HL-60 (cell line): Measurements from ENCODE around the gene ASB13.

Experiments used
- DNase-seq, 2 experiments: peaks; one replicate each; pipeline ENCODE4 v3.0.0-alpha.2; 2010 to 2020; ENCODE audit warnings: low read depth in 1 of 2, low spot score in 1 of 2
- H3K27ac ChIP-seq: fragments of 250-450 bp; sonication (Bioruptor Pico); replicated peaks from 2 replicates; pipeline ENCODE4 v1.5.1; 2020; ENCODE audit warnings: mild to moderate bottlenecking, moderate library complexity
- H3K27me3 ChIP-seq: fragments of 250-450 bp; sonication (Bioruptor Pico); 2 replicates; pipeline ENCODE4 v1.5.1; 2021; ENCODE audit warnings: mild to moderate bottlenecking, moderate library complexity; ENCODE audit not compliant: insufficient read depth, poor library complexity, severe bottlenecking
- H3K4me3 ChIP-seq: replicated peaks from 2 replicates; pipeline ENCODE4 v1.5.1; 2011; ENCODE audit warnings: mild to moderate bottlenecking, control low read depth, low read length; ENCODE audit not compliant: insufficient read depth
- GABPA ChIP-seq: IDR thresholded peaks from 2 replicates; pipeline ENCODE4 v1.6.1; 2012; ENCODE audit warnings: low read depth
- POLR2AphosphoS5 ChIP-seq: IDR thresholded peaks from 2 replicates; pipeline ENCODE4 v1.6.1; 2012; ENCODE audit warnings: low read depth
- SPI1 ChIP-seq: IDR thresholded peaks from 2 replicates; pipeline ENCODE4 v1.6.1; 2012; ENCODE audit warnings: low read depth, mild to moderate bottlenecking, borderline replicate concordance
- TF ChIP-seq, protein P1 (sequence below): IDR thresholded peaks from 2 replicates; pipeline ENCODE4 v1.6.1; 2012; ENCODE audit warnings: low read depth; ENCODE audit not compliant: insufficient replicate concordance
- TF ChIP-seq, protein P2 (sequence below): IDR thresholded peaks from one replicate; pipeline ENCODE4 v1.5.1; 2011; ENCODE audit warnings: low read length, control low read depth, inconsistent platforms; ENCODE audit not compliant: insufficient read depth

The ASB13 gene

DNA sequence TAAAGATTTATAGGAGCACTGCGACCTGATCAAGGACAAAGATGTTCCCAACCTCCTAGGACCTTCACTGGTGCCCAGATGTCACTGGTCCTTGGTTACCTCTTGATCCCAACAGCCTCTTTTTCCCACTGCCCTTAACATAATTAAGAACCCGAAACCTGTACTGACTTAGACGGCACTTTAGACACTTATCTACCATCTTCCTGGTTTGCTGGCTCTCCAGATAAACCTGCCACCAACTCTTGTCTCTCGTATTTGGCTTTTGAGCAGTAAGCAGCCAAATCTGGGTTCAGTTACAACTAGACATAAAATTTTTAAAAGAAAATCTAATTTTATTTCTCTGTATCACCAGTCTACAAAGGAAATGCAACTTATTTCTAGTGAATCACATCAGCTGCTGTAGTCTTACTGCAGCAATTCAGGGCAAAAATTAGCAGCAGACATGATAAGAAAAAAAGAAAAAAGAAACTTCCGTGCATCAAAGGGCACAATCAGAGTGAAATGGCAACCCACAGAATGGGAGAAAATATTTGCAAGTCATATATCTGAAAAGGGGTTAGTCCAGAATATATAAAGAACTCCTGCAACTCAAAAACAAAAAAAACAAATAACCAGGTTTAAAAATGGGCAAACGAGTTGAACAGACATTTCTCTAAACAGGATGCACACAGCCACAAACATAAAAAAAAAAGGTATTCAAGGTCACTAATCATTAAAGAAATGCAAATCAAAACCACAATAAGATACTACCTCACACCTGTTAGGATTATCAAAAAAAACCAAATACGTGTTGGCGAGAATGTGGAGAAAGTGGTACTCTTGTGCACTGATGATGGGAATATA is 9.4 kb downstream of the ASB13 start:
- no peak for DNase-seq
- no peak overlapping the region for H3K4me3 ChIP-seq
- H3K27ac ChIP-seq = no peak overlapping the region

DNA sequence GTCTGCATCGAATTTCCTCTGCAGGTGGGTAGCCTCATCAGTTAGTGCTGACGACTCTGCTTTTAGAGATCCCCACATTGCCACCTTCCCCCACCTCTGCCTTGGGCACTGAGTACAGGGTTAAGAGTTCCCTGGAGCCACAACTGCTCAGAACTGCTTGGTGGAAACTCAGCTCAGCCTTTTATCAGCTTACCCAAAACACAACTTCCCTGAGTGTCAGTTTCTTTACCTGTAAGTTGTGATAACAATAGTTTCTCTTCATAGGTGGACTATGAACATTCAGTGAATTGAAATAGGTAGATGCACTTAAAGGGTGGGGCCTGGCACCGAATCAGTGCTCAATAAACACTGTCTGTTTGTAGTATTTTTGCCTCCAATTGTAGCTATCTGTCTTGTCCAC is 11.3 kb downstream of the ASB13 start:
- Histone ChIP-seq H3K27ac (no peak overlapping the region), H3K4me3 (no peak overlapping the region)
- DNase-seq = no peak

More for the DNA sequence above, 9.4 kb downstream of the ASB13 start:
- no peaks in the 10 kb centered on the region for H3K27me3 ChIP-seq
- TF ChIP-seq SPI1 (no peak), POLR2AphosphoS5 (no peak), GABPA (no peak)
- TF ChIP-seq, protein P1, sequence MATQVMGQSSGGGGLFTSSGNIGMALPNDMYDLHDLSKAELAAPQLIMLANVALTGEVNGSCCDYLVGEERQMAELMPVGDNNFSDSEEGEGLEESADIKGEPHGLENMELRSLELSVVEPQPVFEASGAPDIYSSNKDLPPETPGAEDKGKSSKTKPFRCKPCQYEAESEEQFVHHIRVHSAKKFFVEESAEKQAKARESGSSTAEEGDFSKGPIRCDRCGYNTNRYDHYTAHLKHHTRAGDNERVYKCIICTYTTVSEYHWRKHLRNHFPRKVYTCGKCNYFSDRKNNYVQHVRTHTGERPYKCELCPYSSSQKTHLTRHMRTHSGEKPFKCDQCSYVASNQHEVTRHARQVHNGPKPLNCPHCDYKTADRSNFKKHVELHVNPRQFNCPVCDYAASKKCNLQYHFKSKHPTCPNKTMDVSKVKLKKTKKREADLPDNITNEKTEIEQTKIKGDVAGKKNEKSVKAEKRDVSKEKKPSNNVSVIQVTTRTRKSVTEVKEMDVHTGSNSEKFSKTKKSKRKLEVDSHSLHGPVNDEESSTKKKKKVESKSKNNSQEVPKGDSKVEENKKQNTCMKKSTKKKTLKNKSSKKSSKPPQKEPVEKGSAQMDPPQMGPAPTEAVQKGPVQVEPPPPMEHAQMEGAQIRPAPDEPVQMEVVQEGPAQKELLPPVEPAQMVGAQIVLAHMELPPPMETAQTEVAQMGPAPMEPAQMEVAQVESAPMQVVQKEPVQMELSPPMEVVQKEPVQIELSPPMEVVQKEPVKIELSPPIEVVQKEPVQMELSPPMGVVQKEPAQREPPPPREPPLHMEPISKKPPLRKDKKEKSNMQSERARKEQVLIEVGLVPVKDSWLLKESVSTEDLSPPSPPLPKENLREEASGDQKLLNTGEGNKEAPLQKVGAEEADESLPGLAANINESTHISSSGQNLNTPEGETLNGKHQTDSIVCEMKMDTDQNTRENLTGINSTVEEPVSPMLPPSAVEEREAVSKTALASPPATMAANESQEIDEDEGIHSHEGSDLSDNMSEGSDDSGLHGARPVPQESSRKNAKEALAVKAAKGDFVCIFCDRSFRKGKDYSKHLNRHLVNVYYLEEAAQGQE = no peak
- TF ChIP-seq, protein P2, sequence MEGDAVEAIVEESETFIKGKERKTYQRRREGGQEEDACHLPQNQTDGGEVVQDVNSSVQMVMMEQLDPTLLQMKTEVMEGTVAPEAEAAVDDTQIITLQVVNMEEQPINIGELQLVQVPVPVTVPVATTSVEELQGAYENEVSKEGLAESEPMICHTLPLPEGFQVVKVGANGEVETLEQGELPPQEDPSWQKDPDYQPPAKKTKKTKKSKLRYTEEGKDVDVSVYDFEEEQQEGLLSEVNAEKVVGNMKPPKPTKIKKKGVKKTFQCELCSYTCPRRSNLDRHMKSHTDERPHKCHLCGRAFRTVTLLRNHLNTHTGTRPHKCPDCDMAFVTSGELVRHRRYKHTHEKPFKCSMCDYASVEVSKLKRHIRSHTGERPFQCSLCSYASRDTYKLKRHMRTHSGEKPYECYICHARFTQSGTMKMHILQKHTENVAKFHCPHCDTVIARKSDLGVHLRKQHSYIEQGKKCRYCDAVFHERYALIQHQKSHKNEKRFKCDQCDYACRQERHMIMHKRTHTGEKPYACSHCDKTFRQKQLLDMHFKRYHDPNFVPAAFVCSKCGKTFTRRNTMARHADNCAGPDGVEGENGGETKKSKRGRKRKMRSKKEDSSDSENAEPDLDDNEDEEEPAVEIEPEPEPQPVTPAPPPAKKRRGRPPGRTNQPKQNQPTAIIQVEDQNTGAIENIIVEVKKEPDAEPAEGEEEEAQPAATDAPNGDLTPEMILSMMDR = no peak

DNA sequence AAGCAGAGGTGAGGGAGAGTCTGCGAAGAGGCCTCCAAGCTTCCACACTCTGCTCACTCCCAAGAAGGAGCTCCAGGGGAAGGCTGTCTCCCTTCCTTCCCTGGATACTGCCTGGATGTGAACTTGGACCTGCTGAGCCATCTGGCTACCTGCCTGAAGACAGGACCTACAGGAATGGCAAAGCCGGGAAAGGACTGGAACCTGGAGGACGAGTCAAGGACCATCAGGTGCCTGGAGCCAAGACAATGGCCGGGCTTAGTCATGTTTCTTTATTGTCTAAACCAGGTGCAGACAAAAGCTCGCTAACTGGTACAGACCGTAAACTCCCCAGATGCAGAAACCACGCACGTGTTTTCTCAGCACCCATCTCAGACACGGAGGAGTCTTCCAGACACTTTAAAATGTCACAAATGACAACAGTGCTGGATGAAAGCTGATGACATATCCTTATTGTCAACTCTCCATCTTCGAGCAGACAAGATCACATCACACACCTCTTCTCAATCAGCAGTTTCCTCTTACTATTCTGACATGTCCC is 12.1 kb downstream of the ASB13 start:
- H3K27ac ChIP-seq = no peak overlapping the region
- H3K4me3 ChIP-seq = no peak overlapping the region
- TF ChIP-seq POLR2AphosphoS5 (no peak), GABPA (no peak), SPI1 (no peak)
- TF ChIP-seq, protein P2 = no peak
- TF ChIP-seq, protein P1 = no peak
- no peaks in the 10 kb centered on the region for H3K27me3 ChIP-seq
- DNase-seq = no peak

More for the DNA sequence above, 11.3 kb downstream of the ASB13 start:
- H3K27me3 ChIP-seq = no peaks in the 10 kb centered on the region
- TF ChIP-seq, protein P2 = no peak
- TF ChIP-seq, protein P1 = no peak
- no peak for TF ChIP-seq POLR2AphosphoS5
- no peak for TF ChIP-seq GABPA
- TF ChIP-seq SPI1 = no peak
